ELR (cell line): ENCODE results near the gene ATAD3C.
"Not testable (repeated sequence)": the region's sequence is repeated elsewhere in the genome, so short reads cannot be mapped to it uniquely, and the experiment has no call there.

Experiments
- DNase-seq: peaks from one replicate; pipeline ENCODE4 v3.0.0-alpha.2; 2015; ENCODE audit warnings: low read depth

The ATAD3C gene

DNA sequence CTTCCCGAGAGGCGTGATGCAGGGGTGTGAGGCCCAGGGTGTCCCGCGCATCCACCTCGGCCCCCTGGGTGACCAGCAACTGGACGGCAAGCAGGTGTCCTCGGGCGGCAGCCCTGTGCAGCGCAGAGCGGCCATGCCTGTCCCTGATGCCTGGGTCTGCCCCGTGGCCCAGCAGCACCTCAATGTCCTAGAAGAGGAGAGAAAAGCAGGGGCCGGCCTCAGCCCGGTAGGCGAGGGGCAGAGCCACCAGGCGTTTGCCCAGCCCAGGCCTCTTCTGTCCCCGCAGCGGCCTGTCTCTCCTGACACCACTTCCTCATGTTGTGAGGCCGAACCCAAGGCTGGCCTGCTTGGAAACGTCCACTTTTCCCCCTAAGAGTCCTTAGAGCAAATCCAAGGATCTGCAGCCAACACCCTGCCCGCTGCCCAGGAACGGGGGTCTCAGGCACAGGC is 30.1 kb upstream of the ATAD3C start:
- DNase-seq: no peak

DNA sequence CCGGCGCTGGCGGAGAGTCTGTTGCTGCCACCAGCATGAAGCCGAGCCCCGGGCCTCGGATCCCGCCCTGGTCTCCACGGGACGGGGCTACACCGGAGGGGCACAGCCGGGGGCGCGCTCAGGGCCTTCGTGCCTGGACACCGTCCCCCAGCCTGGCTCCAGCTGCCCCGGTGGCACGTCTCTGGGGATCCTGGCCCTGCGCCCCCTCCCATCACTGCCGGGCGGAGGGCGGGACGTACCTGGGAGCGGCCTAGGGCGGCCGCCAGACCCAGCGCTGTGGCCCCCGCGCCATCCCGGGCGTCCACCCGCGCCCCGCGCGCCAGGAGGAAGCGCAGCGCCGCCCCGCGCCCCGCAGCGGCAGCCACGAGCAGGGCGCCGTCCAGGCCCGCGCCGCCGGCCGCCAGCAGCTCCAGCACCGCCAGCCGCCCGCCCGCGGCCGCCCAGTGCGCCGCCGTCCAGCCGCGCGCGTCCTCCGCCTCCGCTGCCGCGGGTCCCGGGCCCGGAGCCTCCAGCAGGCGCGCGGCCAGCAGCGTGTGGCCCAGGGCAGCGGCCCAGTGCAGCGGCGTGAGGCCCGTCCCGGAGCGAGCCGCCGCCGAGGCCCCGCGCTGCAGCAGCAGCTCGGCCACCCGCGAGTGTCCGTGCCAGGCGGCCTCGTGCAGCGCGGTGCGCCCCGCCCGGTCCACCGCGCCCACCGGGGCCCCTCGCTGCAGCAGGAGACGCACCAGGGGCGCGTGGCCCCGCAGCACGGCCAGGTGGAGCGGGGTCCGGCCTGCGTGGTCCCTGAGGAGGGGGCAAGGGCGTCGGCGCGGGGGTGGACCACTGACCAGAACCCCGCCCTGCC is 29.5 kb upstream of the ATAD3C start:
- DNase-seq: no peak

DNA sequence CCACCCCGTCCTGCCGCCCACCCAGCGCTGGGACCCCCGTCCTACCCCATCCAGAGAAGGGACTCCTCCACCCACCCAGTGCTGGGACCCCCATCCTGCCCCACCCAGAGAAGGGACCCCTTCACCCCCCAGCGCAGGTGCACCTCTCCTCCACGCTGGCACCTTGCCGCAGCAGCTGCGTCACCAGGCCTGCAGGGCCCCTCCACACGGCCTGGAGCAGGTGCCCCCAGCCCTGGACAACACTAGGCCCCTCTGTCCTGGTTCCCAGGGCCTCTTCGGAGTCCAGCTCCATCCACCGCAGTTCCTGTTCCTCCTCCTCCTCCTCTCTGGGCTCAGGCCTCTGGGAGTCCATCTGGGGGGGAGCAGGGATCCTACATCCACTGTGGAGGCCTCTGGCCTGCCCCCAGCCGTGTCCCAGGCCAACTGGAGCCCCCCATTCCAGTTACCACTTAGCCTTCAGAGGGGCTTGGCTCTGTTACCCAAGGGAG is 28.8 kb upstream of the ATAD3C start:
- no peak for DNase-seq

DNA sequence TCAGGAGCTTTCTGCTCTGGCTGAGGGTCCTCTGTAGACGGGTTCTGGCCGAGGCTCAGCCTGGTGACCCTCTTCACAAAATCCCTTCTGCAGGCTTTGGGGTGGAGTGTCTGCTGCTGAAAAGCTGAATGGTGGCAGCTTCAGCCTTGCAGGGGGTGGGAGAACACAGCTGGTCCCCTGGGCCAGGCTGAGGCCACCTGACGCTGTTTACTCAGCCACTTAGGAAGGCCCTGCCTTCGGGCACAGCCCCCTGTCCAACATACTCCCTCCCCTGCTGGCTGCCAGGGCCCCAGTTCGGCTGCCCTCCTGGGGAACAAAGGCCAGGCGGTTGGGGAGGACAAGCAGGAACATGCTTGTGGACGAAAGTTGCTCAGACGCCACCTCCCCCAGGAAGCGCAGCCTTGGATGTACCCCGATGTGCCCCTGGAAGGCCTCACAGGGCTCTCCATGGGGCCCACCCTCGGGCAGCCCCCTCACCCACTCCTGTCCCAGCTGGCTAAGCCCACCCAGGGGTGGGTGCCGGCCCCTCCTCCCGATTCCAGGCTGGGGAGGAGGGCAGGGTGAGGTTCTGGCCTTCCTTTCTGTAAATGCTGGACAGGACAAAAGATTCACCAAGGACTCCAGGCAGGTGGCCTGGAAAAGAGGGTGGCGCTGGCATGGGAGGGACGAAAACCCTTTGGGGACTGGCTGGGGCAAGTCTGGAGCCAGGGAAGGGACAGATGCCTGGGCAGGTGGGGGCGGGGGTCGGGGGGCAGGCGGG is 28.2 kb upstream of the ATAD3C start, which contains the start of gene ANKRD65:
ANKRD65 (minus strand) TSS at position 130 of the 760 bp plus-strand sequence. CDS start 271 bp downstream, outside the sequence.
- no peak for DNase-seq

DNA sequence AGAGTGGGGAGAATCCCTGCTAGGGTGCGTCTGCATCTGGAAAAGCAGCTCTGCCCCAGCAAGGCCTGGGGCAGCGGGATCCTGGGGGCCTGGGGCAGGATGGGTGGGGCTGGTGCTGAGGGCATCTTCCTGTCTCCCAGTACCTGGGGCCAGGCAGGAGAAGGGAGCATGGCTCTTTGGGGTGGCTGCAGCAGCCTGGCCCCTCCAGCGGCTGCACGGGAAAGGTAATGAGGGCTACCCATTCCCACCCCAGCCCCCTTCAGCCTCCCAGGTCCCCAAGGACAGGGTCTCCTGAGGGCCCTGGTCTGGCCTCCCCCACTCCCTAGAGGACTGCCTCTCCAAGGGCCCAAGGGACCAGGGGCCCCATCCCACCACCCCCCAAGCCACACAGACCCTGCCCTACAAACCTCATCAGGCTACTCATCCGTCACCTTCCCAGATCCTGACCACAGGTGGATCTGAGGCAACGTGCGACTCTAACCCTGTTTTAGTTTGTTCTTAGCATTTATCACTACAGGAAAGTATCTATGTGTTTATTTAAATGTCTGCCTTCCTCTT is 27.5 kb upstream of the ATAD3C start:
- no peak for DNase-seq

DNA sequence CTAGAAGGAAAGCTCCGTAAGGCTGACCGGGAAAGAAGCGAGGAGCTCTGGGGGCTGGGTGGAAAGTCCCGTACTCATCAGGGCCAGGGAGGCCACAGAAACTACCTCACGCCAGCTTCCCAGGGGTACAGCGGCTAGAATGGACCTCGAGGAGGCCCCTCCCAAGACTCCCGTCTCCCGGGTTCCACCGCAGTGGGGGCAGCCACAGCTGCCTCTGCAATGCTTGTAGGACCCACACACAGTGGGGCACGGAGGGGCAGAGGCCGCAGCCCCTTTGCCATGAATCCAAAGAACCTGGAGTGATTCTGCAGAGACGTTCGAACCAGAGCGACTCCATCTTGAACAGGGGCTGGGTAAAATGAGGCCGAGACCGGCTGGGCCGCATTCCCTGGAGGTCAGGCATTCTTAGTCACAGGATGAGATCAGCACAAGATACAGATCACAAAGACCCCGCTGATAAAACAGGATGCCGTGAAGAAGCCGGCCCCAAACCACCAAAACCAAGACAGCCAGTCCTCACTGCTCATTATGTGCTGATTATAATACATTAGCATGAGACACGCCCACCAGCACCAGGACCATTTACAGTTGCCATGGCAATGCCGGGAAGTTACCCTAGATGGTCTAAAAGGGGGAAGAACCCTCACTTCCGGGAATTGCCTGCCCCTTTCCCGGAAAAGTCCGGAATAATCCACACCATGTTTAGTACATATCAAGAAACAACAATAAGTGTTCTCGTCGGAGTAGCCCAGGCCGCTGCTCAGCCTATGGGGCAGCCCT is 26.8 kb upstream of the ATAD3C start:
- peak; percentile 78 for DNase-seq

DNA sequence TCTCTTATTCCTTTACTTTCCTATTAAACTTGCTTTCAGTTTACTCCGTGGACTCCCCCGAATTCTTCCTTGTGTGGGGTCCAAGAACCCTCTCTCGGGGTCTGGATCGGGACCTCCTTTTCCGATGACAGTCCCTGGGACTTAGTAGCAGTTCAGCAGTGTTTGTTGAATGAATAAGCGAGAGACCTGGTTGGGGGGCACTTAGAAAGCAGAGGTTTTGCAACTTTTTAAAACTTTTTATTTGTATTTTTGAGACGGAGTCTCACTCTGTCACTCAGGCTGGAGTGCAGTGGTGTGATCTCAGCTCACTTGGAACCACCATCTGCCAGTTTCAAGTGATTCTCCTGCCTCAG is 26.3 kb upstream of the ATAD3C start:
- DNase-seq: no peak

DNA sequence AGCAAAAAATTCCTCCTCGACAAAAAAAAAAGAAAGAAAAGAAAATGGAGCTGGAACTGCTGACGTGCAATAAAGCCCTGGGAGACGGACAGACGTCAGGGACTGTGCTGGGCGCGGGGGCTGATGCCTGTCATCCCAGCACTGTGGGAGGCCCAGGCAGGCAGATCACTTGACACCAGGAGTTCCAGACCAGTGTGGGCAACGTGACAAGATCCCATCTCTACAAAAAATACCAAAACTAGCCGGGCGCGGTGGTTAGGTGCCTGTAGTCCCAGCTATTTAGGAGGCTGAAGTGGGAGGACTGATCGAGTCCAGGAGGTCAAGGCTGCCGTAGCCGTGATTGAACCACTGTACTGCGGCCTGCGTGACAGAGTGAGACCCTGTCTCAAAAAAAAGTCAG is 24.8 kb upstream of the ATAD3C start:
- no peak for DNase-seq

DNA sequence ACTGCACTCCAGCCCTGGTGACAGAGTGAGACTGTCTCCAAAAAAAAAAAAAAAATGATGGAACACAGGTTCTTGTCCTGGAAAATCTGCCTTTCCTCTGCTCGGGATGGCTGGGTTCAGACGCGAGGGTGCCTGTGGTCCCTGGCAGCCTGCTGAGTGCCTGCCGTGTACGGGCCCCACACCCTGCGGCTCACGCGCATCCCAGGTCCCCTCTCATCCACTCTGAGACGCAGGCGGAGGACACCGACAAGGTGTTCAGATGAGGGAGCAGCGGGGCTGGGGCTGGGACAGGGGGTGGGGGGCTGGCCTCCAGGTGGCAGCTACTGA is 24.1 kb upstream of the ATAD3C start:
- no peak for DNase-seq

DNA sequence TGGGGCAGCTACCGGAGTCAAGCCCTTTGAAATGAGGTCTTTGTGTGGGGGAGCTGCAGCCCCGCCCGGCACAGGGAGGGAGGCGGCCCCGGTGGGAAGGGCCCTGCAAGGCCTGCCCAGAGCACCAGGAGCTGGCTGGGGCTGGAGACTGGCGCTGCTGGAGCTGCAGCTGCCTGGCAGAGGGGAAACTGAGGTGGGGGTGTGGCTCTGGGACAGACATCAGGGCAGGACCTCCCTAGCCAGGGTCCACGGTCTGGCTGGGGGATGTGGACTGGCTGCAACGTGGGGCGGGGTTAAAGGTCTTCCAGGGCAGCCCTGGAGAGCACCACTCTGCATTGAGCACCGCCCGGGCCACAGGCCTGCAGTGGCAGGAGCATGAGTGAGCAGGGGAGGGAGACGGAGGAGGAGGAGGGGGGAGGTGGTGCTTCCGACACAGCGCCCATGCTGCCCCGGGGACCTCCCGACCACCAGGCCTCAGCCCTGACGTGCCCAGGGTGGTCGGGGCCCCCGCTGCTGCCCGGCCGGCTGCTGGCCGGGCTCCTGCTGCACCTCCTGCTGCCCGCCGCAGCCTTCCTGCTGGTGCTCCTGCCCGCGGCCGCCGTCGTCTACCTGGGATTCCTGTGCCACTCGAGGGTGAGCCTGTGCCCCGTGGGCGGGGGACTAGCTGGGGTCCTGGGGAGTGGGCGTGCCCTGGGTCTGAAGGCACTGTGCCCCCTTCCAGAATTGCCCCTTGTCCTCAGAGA is 23.6 kb upstream of the ATAD3C start:
- DNase-seq: no peak

DNA sequence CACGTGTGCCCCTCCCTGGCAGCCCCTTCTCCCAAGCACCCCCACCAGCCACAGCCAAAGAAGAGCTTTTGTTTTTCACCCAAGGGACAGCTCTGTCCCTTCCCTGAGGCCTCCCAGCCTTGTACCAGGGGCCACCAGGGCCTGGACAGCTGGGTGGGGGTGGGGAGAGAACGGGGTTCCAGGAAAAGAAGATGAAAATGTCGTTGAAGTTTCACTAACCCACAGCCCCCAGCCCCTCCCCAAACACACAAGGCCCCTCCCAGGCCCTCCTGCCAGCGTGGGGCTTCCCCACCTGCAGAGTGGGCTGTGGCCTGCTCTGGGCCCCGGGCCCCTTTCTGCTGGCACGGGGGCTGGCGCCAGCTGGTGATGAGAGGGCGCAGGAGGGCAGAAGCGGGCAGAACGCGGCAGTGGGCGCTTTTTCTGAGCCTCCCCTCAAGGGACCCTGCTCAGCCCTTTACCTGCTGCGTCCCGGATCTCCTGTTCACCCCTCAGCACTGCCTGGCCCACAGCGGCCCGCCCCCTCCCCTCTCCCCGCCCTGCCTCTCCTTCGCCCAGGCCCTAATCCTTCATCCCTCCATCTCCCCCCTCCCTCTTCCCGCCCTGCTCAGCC is 22.9 kb upstream of the ATAD3C start:
- no peak for DNase-seq

DNA sequence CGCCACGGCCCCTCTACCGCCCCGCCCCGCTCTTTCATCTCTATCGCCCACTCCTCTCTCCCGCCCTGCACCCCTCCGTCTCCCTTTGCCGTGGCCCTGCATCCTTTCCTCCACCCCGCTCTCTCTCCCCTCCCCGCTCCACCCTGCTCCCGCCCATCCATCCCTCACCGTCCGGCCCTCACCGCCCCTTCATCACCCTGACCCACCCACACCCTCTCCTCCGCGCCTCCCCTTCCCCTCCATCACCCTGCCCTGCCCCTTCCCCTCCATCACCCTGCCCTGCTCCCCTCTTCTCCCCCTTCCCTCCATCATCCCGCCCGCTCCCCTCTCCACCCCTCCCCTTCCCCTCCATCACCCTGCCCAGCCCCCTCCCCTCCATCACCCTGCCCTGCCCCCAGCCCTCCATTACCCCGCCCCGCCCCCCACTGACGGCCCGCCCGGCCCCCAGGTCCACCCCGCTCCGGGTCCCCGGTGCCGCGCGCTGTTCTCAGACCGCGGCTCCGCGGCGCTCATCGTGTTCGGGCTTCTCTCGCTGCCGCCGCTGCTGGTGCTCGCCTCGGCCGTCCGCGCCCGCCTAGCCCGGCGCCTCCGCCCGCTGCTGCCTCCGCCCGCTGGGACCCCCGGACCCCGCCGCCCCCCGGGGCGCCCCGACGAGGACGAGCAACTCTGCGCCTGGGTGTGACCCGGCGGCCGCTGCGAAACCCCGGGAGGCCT is 22.2 kb upstream of the ATAD3C start:
- DNase-seq: no peak

DNA sequence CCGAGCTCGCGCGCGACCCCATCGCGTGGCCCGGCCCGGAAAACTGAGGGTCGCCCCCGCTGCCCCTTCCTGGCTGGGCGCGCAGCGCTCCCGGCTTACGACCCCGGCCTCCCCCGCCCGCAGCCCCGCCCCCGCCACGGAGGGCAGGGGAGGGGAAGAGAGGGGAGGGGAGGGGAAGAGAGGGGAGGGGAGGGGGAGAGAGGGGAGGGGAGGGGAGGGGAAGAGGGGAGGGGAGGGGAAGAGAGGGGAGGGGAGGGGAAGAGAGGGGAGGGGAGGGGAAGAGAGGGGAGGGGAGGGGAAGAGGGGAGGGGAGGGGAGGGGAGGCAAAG is 21.7 kb upstream of the ATAD3C start:
- DNase-seq: no peak

DNA sequence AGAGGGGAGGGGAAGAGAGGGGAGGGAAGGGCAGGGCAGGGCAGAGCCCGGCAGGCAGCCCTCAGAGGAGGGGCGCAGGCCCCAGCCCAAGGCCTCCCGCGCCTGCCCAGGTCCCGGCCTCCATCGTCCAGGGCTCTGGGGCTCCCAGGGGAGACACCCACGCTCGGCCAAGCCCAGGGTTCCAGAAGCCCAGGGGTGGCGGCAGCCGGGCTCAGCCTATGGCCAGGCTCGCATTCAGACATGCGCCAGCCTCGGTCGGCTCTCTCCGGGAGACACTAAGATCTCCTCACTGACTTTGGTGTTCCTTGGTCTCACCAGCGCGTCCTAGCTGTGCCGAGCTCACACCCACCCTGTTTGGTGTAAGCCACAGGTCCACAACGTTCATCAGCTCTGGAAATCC is 21.3 kb upstream of the ATAD3C start:
- no peak for DNase-seq

DNA sequence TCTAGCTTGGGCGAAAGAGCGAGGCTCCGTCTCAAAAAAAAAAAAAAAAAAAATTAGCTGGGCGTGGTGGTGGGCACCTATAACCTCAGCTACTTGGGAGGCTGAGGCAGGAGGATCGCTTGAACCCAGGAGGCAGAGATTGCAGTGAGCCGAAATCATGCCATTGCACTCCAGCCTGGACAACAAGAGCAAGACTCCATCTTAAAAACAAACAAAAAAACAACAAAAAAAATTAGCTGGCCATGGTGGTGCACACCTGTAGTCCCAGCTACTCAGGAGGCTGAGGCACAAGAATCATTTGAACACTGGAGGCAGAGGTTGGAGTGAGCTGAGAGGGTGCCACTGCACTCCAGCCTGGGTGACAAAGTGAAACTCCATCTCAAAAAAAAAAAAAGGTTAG is 20.5 kb upstream of the ATAD3C start:
- not testable (repeated sequence) for DNase-seq

DNA sequence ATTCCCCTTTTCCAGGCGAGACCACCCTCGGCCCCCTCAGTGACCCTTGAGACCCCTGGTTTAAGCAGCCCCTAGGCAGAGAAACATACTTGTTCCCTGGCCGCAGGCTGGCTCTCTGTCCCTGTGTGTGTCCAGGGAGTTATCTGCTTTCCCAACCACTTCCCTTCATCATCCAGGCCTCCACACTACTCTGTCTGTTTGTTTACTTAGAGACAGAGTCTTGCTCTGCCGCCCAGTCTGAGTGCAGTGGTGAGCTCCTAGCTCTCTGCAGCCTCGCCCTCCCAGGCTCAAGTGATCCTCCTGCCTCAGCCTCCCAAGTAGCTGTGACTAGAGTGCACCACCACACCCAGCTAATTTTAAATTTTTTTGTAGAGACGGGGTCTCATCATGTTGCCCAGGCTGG is 19.8 kb upstream of the ATAD3C start:
- DNase-seq: no peak

DNA sequence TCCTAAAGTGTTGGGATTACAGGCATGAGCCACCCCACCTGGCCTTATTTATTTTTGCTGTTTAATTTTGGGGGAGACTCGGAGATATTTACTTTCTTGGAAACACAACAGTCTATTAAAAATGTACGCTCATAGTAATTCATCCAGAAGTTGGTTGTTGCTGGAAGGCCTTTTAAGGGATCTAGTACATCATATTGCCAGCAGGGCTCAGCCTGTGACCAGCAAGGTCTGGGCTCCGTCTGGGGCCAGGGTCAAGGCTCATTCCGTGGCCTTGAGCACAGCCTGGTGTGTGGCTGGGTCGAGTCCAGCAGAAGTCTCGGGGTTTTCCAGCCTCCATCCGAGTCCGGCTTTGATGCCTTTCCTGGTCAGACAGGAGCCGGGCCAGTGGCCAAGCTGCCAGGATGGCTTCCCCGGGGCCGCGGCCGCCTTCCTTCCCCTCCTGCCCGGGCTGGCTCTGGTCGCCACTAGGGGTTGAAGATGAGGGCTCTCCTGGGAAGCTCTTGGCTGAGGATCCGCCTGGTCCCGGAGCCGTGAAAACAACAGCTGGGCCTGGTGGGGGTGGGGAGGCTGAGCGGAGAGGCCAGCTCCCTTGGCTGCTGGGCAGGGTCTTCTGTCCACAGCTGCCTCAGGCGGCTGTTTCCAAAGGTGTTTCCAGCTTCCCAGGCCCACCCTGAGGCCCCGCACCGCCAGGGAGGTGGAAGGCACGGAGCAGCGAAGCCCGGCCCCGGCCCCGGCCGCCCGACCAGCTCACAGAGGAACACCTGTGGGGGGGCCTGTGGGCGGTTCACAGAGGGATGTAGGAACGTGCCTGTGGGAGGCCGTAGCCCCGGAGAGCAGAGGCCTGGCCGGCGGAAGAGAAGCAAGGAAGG is 19.1 kb upstream of the ATAD3C start:
- DNase-seq: no peak

DNA sequence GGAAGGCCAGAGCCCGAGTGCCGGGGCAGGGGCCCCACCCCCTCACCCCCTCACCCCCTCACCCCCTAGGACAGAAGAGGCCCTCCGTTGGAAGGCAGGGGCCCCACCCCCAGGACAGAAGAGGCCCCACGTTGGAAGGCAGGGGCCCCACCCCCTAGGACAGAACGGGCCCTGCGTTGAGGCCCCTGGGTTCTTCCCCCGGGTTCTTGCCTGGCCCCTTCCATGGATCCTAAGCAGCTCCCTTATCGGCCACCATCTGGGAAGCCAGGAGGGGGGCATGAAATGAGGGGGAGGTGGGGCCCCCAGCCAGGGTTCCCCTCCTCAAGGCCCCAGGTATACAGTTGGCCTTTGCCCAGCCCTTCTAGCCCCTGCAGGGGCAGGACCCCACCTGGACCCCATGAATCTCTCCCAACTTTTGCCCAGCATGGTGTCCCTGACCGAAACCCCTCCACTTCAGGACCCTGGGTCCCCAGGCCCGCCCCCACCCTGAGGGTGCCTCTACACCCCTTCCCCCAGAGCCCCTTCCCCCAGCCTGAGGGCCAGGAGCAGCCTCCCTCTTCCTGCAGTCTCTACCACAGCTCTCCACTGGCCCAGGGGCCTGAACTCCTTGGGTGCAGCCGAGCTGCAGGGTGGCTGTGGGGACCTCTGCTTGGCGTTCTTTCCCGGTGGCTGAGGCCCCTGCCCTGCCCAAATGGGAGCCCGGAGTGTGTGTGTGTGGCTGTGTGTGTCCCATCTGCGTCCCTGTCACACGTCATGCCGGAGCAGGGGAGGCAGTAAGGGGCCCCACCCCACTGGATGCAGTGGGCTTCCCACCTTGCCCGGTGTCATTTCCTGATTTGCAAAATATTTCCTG is 18.3 kb upstream of the ATAD3C start:
- no peak for DNase-seq

DNA sequence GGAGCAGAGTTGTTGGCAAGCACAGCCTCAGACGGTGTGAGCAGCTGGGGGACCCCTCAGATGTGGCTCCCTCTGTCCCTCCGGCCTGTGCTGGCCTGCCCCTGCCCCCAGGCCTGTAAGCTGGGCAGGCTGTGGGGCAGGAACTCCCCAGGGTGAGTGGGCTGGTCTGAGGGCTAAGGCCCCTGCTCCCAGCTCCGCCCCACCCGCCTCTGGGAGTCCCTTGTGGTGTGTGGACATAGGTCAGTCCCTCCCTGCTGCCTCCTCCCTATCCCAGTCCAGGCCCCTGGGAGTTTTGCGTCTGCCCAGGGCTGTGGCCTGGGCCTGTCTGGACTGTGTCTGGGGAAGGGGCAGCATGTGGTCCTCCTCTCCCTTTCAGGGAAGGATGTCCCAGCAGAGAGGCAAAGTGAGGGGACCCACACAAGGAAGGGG is 17.6 kb upstream of the ATAD3C start:
- DNase-seq: no peak
